Esophagus squamous epithelium (tissue), 4 donors: ENCODE results near the gene UFSP1.

ENCODE experiments used
- POLR2A ChIP-seq, 4 donors: fragments of 450-650 bp; IDR thresholded peaks; one replicate each; pipeline ENCODE4 v1.6.1; 2017; ENCODE audit warnings: antibody characterized with exemption in 4 of 4, mild to moderate bottlenecking in 4 of 4, moderate library complexity in 3 of 4
- TF ChIP-seq, protein P1 (sequence below), 6 experiments: fragments of 450-650 bp in 4 of 6; fragments of 200-600 bp in 2 of 6; sonication (generic) in 2 of 6; IDR thresholded peaks; one replicate each; pipeline ENCODE4 v1.5.1; 2016 to 2019; ENCODE audit warnings: antibody characterized with exemption in 6 of 6, mild to moderate bottlenecking in 4 of 6, moderate library complexity in 4 of 6

DNA sequence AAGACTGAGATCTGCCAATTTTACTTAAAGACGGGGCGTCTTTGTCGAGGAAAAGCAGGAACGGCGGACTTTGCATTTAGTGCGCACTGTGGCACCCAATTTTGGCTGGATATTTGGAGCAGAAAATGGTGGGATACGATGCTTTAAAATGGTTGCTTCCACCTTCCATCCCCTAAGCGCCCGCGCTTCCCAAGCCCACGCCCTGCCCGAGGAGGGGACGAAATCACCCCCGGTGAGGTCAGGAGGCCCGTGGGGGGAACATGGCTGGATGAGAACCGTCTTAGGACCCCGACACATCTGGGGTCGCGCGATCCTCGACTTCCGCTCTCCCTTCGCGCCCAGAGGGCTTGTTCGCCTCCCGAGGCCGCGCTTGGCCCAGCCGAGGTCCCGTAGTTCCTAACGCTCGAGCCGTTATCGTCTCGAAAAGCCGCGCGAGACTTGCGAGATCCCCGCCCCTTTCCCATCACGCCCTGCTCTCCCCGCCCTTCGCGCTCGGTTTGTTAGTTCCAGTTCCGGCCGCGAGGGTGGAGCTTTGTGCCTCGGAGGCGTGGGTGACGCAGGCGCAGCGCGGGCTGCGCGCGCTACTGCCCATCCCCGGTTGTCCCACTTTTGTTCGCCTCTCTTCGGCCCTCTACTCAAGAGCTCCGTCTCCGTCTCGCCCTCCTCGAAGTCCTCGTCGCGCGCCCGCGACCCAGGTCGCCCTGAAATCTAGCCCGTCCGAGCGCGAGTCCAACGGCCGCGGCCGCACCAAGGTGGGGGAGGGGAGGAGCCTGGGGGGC lies 14.7 kb downstream of the UFSP1 start, which contains the start of gene SRRT:
- TF ChIP-seq, protein P1, sequence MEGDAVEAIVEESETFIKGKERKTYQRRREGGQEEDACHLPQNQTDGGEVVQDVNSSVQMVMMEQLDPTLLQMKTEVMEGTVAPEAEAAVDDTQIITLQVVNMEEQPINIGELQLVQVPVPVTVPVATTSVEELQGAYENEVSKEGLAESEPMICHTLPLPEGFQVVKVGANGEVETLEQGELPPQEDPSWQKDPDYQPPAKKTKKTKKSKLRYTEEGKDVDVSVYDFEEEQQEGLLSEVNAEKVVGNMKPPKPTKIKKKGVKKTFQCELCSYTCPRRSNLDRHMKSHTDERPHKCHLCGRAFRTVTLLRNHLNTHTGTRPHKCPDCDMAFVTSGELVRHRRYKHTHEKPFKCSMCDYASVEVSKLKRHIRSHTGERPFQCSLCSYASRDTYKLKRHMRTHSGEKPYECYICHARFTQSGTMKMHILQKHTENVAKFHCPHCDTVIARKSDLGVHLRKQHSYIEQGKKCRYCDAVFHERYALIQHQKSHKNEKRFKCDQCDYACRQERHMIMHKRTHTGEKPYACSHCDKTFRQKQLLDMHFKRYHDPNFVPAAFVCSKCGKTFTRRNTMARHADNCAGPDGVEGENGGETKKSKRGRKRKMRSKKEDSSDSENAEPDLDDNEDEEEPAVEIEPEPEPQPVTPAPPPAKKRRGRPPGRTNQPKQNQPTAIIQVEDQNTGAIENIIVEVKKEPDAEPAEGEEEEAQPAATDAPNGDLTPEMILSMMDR (IDR thresholded peaks at IDR 0.05) = peak; percentile 42 to 87 (median 70)
- TF ChIP-seq POLR2A (IDR thresholded peaks at IDR 0.05) = peak in 3 of 4 donors; percentile 74 to 96 (median 90)
